IPS-NIHi11 (cell line): Measurements from ENCODE around the gene NPC1.

ENCODE experiments used
- DNase-seq: peaks from one replicate; pipeline ENCODE4 v3.0.0; 2012; ENCODE audit warnings: mixed read lengths, low spot score

The NPC1 gene

GRCh38 chr18:23487738-23488570 lies 98.4 kb downstream of the NPC1 start:
- DNase-seq, result no peak

GRCh38 chr18:23485386-23485785 lies 100.9 kb downstream of the NPC1 start:
- DNase-seq, result no peak

- no peak for DNase-seq
These were observed 101.6 kb downstream of the NPC1 start for GRCh38 chr18:23484561-23485182.
